Measurements from ENCODE around the gene TRAPPC5. TPM values are rescaled to one million over a fixed set of nuclear protein-coding genes. Genes with fewer than 3 reads are reported as not detected.

TRAPPC5 gene
- total RNA-seq, 2 experiments from 2014 or later: 91.5 to 150 TPM

DNA sequence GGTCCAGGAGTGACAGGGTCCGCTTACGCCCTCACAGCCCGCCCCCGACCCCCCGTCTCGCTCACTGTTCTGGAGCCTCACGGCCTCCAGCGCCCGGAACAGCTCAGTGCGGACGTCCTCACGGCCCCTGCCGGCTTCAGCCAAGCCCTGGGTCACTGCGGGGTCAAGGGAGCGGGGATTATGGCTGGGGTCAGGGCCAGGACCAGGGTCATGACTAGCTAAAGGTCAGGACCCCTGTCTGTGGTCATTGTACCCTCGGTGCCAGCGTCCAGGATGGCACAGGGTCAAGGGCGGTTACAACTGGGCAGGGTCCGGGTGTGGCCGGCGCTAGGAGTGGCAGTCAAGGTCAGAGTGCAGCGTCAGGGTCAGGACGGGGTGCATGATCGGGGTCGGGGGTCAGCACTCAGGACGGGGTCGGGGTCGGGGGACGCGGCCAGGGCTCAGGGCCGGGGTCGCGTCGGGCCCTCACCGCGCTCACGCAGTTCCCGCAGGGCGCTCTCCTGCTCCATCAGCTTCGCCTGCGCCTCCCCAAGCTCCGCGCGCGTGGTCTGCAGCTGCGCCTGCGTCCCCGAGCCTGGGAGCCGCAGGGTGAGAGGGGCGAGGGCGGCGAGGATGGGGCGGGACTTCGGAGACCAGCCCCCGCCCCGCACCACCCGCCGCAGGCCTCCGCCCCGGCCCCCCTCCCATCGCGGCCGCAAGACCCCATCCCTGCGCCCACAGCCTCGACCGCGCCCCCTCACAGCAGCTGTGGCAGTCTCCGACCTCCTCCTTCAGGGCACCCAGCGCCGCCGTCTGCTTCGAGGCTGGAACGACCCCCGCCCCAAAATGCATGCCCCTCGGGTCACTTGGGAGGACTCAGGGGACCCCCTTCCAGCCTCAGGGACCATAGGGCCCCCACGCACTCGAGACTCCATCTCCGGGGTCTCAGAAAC lies 49.9 kb downstream of the TRAPPC5 start:
- Histone ChIP-seq H3K27ac (ENCODE audit: low read depth, low read length, poor library complexity, severe bottlenecking) (no peak overlapping the region), H4K20me1 (ENCODE audit: insufficient read depth, low read length) (no peaks in the 10 kb centered on the region), H3K9me3 (ENCODE audit: low read length) (no peaks in the 10 kb centered on the region), H3K9me2 (ENCODE audit: insufficient read depth, low read length) (no peaks in the 10 kb centered on the region), H3K4me3 (ENCODE audit: low read depth, low read length, poor library complexity, severe bottlenecking) (no peak overlapping the region), H3K4me2 (ENCODE audit: low read length) (no peak overlapping the region), H3K4me1 (ENCODE audit: insufficient read depth, low read length, poor library complexity, severe bottlenecking) (no peaks in the 10 kb centered on the region), H3K79me2 (ENCODE audit: insufficient read depth, low read depth, low read length) (no peaks in the 10 kb centered on the region), H2AFZ (ENCODE audit: low read length) (no peak overlapping the region), H3K36me3 (ENCODE audit: insufficient read depth, low read length) (no peaks in the 10 kb centered on the region)
- TF ChIP-seq EZH2phosphoT487 (IDR thresholded peaks at IDR 0.05; ENCODE audit: borderline replicate concordance, low read depth, low read length): no peak
- TF ChIP-seq, protein P1, sequence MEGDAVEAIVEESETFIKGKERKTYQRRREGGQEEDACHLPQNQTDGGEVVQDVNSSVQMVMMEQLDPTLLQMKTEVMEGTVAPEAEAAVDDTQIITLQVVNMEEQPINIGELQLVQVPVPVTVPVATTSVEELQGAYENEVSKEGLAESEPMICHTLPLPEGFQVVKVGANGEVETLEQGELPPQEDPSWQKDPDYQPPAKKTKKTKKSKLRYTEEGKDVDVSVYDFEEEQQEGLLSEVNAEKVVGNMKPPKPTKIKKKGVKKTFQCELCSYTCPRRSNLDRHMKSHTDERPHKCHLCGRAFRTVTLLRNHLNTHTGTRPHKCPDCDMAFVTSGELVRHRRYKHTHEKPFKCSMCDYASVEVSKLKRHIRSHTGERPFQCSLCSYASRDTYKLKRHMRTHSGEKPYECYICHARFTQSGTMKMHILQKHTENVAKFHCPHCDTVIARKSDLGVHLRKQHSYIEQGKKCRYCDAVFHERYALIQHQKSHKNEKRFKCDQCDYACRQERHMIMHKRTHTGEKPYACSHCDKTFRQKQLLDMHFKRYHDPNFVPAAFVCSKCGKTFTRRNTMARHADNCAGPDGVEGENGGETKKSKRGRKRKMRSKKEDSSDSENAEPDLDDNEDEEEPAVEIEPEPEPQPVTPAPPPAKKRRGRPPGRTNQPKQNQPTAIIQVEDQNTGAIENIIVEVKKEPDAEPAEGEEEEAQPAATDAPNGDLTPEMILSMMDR (conservative IDR thresholded peaks at IDR 0.05; ENCODE audit: low read length): no peak
- intact Hi-C loops (cut with micrococcal nuclease; ENCODE audit: unreplicated experiment): no loop called here
- DNase-seq (ENCODE audit: low spot score): no peak
- ChIA-PET CTCF (ENCODE audit: unreplicated experiment) (no interaction called here), POLR2A (no interaction called here)
- no TSS peak for BruUV-seq (replicated peaks)

DNA sequence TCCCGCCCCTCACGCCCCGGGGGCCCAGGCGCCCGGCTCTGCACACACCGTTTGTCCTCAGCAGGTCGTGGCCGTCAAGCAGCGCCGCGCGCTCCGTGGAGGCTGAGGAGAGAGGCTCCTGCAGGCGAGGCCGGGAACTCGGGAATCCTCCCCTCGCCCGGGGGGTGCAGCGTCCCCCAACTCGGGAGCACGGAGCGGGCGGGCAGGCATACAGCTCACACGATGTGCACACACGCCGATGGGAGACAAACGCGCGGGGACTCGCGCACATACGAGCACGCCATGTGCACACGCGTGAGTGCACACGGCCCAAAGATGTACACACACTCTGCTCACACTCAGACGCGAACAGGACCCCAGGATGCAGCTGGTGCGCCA lies 50.6 kb downstream of the TRAPPC5 start:
- no peak for DNase-seq (ENCODE audit: low spot score)
- TF ChIP-seq EZH2phosphoT487 (IDR thresholded peaks at IDR 0.05; ENCODE audit: borderline replicate concordance, low read depth, low read length): no peak
- TF ChIP-seq, protein P1 (conservative IDR thresholded peaks at IDR 0.05; ENCODE audit: low read length): no peak
- H3K4me2 ChIP-seq (ENCODE audit: low read length): no peak overlapping the region
- no peaks in the 10 kb centered on the region for H3K9me2 ChIP-seq (ENCODE audit: insufficient read depth, low read length)
- no peak overlapping the region for H2AFZ ChIP-seq (ENCODE audit: low read length)
- H3K36me3 ChIP-seq (ENCODE audit: insufficient read depth, low read length): no peaks in the 10 kb centered on the region
- intact Hi-C loops (cut with micrococcal nuclease; ENCODE audit: unreplicated experiment): no loop called here
- H4K20me1 ChIP-seq (ENCODE audit: insufficient read depth, low read length): no peaks in the 10 kb centered on the region
- POLR2A ChIA-PET: no interaction called here
- no peaks in the 10 kb centered on the region for H3K9me3 ChIP-seq (ENCODE audit: low read length)
- CTCF ChIA-PET (ENCODE audit: unreplicated experiment): no interaction called here
- no peak overlapping the region for H3K27ac ChIP-seq (ENCODE audit: low read depth, low read length, poor library complexity, severe bottlenecking)
- no peaks in the 10 kb centered on the region for H3K79me2 ChIP-seq (ENCODE audit: insufficient read depth, low read depth, low read length)
- no peak overlapping the region for H3K4me3 ChIP-seq (ENCODE audit: low read depth, low read length, poor library complexity, severe bottlenecking)
- H3K4me1 ChIP-seq (ENCODE audit: insufficient read depth, low read length, poor library complexity, severe bottlenecking): no peaks in the 10 kb centered on the region
- BruUV-seq (replicated peaks): no TSS peak

GRCh38 chr19:7731615-7732014 lies 51.0 kb downstream of the TRAPPC5 start:
- TF ChIP-seq, protein P1 (conservative IDR thresholded peaks at IDR 0.05; ENCODE audit: low read length): no peak
- TF ChIP-seq EZH2phosphoT487 (IDR thresholded peaks at IDR 0.05; ENCODE audit: borderline replicate concordance, low read depth, low read length): no peak
- no TSS peak for BruUV-seq (replicated peaks)
- POLR2A ChIA-PET: no interaction called here

More at GRCh38 chr19:7731615-7732014, 51.0 kb downstream of the TRAPPC5 start:
- H3K36me3 ChIP-seq (ENCODE audit: insufficient read depth, low read length): no peaks in the 10 kb centered on the region
- DNase-seq (ENCODE audit: low spot score): no peak
- no peaks in the 10 kb centered on the region for H3K79me2 ChIP-seq (ENCODE audit: insufficient read depth, low read depth, low read length)
- no peaks in the 10 kb centered on the region for H3K9me2 ChIP-seq (ENCODE audit: insufficient read depth, low read length)
- CTCF ChIA-PET (ENCODE audit: unreplicated experiment): no interaction called here
- H2AFZ ChIP-seq (ENCODE audit: low read length): no peak overlapping the region
- no peaks in the 10 kb centered on the region for H4K20me1 ChIP-seq (ENCODE audit: insufficient read depth, low read length)
- intact Hi-C loops (cut with micrococcal nuclease; ENCODE audit: unreplicated experiment): no loop called here
- H3K9me3 ChIP-seq (ENCODE audit: low read length): no peaks in the 10 kb centered on the region
- H3K4me3 ChIP-seq (ENCODE audit: low read depth, low read length, poor library complexity, severe bottlenecking): no peak overlapping the region
- H3K27ac ChIP-seq (ENCODE audit: low read depth, low read length, poor library complexity, severe bottlenecking): no peak overlapping the region
- H3K4me1 ChIP-seq (ENCODE audit: insufficient read depth, low read length, poor library complexity, severe bottlenecking): no peaks in the 10 kb centered on the region
- no peak overlapping the region for H3K4me2 ChIP-seq (ENCODE audit: low read length)
